OCI-LY1 (cell line): ENCODE results near the gene MAST4.

Source experiments
- H2AFZ ChIP-seq: fragments of 200-600 bp; sonication (generic), shearing (Covaris generic); 2 replicates; pipeline ENCODE4 v1.6.0; 2014; ENCODE audit warnings: antibody characterized with exemption, mild to moderate bottlenecking, low read length
- H3F3A ChIP-seq: fragments of 200-600 bp; sonication (generic), shearing (Covaris generic); 2 replicates; pipeline ENCODE4 v1.6.0; 2014; ENCODE audit warnings: mild to moderate bottlenecking, antibody characterized with exemption, low read length, moderate library complexity; ENCODE audit not compliant: insufficient read depth
- H3K27ac ChIP-seq: fragments of 200-600 bp; sonication (generic); 2 replicates; pipeline ENCODE4 v1.5.1; 2014; ENCODE audit warnings: low read length, mixed run types, mild to moderate bottlenecking, low read depth; ENCODE audit not compliant: poor library complexity, severe bottlenecking
- H3K27me3 ChIP-seq: fragments of 200-600 bp; sonication (generic); 2 replicates; pipeline ENCODE4 v1.6.0; 2014; ENCODE audit warnings: antibody characterized with exemption, mild to moderate bottlenecking, low read length, moderate library complexity; ENCODE audit not compliant: insufficient read depth
- H3K36me3 ChIP-seq: fragments of 200-600 bp; sonication (generic); 2 replicates; pipeline ENCODE4 v1.6.1; 2014; ENCODE audit warnings: mild to moderate bottlenecking, antibody characterized with exemption, low read length, moderate library complexity, mixed read lengths; ENCODE audit not compliant: insufficient read depth
- H3K4me1 ChIP-seq: fragments of 200-600 bp; sonication (generic); 2 replicates; pipeline ENCODE4 v1.5.1; 2014; ENCODE audit warnings: mild to moderate bottlenecking, low read length, moderate library complexity; ENCODE audit not compliant: insufficient read depth, severe bottlenecking
- H3K4me2 ChIP-seq: fragments of 200-600 bp; sonication (generic), shearing (Covaris generic); 2 replicates; pipeline ENCODE4 v1.6.1; 2014; ENCODE audit warnings: low read length
- H3K4me3 ChIP-seq: fragments of 200-600 bp; sonication (generic); 2 replicates; pipeline ENCODE4 v1.5.1; 2014; ENCODE audit warnings: low read length, low read depth, mild to moderate bottlenecking, mixed read lengths; ENCODE audit not compliant: poor library complexity, severe bottlenecking
- H3K79me2 ChIP-seq: fragments of 200-600 bp; shearing (Covaris generic); 2 replicates; pipeline ENCODE4 v1.6.1; 2016; ENCODE audit warnings: mixed run types, low read length, mixed read lengths; ENCODE audit not compliant: insufficient read depth
- H3K9ac ChIP-seq: fragments of 200-600 bp; sonication (generic), shearing (Covaris generic); 2 replicates; pipeline ENCODE4 v1.6.1; 2014; ENCODE audit warnings: mild to moderate bottlenecking, low read length, mixed read lengths
- H3K9me2 ChIP-seq: fragments of 200-600 bp; sonication (generic), shearing (Covaris generic); 2 replicates; pipeline ENCODE4 v1.6.1; 2014; ENCODE audit warnings: low read depth, mild to moderate bottlenecking, low read length, mixed read lengths
- H3K9me3 ChIP-seq: fragments of 200-600 bp; shearing (Covaris generic); 2 replicates; pipeline ENCODE4 v1.6.1; 2014; ENCODE audit warnings: low read length, mixed read lengths
- H4K20me1 ChIP-seq: fragments of 200-600 bp; sonication (generic), shearing (Covaris generic); 2 replicates; pipeline ENCODE4 v1.6.0; 2016; ENCODE audit warnings: mild to moderate bottlenecking, low read length; ENCODE audit not compliant: insufficient read depth
- CTCF ChIP-seq: fragments of 200-600 bp; sonication (generic), shearing (Covaris generic); IDR thresholded peaks from 2 replicates; pipeline ENCODE4 v1.5.1; 2017; ENCODE audit warnings: mild to moderate bottlenecking, antibody characterized with exemption, low read length, moderate library complexity, mixed read lengths
- EZH2 ChIP-seq: fragments of 200-600 bp; sonication (generic), shearing (Covaris generic); IDR thresholded peaks from 2 replicates; pipeline ENCODE4 v1.8.0; 2017; ENCODE audit warnings: borderline replicate concordance, mixed run types, mild to moderate bottlenecking, antibody characterized with exemption, low read length, moderate library complexity, mixed read lengths

The MAST4 gene

DNA sequence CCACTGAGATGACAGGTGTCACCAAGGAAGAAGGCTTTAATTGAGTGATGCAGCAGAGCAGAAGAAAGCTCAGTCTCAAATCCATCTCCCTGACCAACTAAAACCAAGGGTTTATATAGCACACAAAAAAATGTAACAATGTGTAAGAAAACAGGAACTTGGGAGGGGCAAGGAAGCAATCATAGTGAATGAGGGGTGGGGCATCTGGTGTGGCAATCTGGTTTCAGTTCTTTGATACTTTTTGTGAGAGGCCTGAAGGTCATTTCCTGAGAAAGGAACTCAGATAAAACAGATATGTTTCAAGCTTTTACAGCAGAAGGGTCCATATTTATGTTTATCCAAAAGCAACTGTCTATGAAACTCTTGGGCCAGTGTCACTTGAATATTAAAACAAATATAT is 580.7 kb downstream of the MAST4 start:
- Histone ChIP-seq H3K4me1 (no peaks in the 10 kb centered on the region), H3K27ac (no peak overlapping the region), H3K9me3 (peaks cover 13% of the 10 kb centered on the region), H3K9me2 (no peaks in the 10 kb centered on the region), H3K79me2 (no peaks in the 10 kb centered on the region), H4K20me1 (no peaks in the 10 kb centered on the region), H3K4me3 (no peak overlapping the region), H3F3A (no peaks in the 10 kb centered on the region), H3K4me2 (no peak overlapping the region), H2AFZ (no peak overlapping the region), H3K36me3 (peaks cover 48% of the 10 kb centered on the region), H3K9ac (no peak overlapping the region), H3K27me3 (no peaks in the 10 kb centered on the region)
- TF ChIP-seq CTCF (no peak), EZH2 (no peak)

GRCh38 chr5:67178085-67178484 is 581.9 kb downstream of the MAST4 start:
- peaks cover 13% of the 10 kb centered on the region for H3K9me3 ChIP-seq
- H3K27ac ChIP-seq, result no peak overlapping the region
- no peak overlapping the region for H3K4me2 ChIP-seq
- no peak overlapping the region for H2AFZ ChIP-seq
- no peaks in the 10 kb centered on the region for H3K79me2 ChIP-seq
- no peaks in the 10 kb centered on the region for H4K20me1 ChIP-seq
- no peak overlapping the region for H3K4me3 ChIP-seq
- no peaks in the 10 kb centered on the region for H3F3A ChIP-seq
- H3K4me1 ChIP-seq, result no peaks in the 10 kb centered on the region
- no peak overlapping the region for H3K9ac ChIP-seq
- TF ChIP-seq EZH2 (no peak), CTCF (no peak)
- no peaks in the 10 kb centered on the region for H3K27me3 ChIP-seq
- peaks cover 59% of the 10 kb centered on the region for H3K36me3 ChIP-seq
- no peaks in the 10 kb centered on the region for H3K9me2 ChIP-seq

- Histone ChIP-seq H3K36me3 (peaks cover 68% of the 10 kb centered on the region), H3K9me2 (no peaks in the 10 kb centered on the region), H3K9me3 (peaks cover 13% of the 10 kb centered on the region), H3K9ac (no peak overlapping the region), H3F3A (no peaks in the 10 kb centered on the region), H3K27me3 (no peaks in the 10 kb centered on the region), H3K4me1 (no peaks in the 10 kb centered on the region), H3K79me2 (no peaks in the 10 kb centered on the region), H4K20me1 (no peaks in the 10 kb centered on the region), H3K4me2 (no peak overlapping the region), H3K4me3 (no peak overlapping the region), H2AFZ (no peak overlapping the region), H3K27ac (no peak overlapping the region)
- TF ChIP-seq EZH2 (no peak), CTCF (no peak)
These were observed 582.8 kb downstream of the MAST4 start for GRCh38 chr5:67178966-67179365.
